ENCODE data around the gene RIC8A. TPM values are rescaled to one million over a fixed set of nuclear protein-coding genes. Genes with fewer than 3 reads are reported as not detected.

RIC8A gene
- total and polyA plus RNA-seq, 3 donors from 2014 or later = 104 to 132 (median 108) TPM

DNA sequence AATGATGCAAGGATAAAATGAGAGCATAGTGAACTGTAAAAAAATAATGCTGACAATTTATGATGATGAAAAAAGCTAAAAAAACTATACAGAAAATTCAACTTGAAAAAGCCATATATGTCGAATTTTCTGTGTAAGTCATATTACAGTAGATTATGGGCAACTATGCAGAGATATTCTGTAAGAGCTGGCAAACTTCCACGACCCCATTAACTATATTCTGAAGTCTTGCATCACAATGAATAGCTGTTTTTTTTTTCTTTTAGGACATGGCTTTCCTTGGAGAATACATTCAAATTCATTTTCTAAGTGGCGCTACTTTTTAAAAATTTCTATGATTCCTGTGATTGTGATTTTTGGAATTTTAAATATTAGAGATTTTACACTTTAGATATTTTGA, 47.7 kb downstream of the RIC8A start:
- no peak for TF ChIP-seq POLR2A (IDR thresholded peaks at IDR 0.05)
- TF ChIP-seq, protein P1, sequence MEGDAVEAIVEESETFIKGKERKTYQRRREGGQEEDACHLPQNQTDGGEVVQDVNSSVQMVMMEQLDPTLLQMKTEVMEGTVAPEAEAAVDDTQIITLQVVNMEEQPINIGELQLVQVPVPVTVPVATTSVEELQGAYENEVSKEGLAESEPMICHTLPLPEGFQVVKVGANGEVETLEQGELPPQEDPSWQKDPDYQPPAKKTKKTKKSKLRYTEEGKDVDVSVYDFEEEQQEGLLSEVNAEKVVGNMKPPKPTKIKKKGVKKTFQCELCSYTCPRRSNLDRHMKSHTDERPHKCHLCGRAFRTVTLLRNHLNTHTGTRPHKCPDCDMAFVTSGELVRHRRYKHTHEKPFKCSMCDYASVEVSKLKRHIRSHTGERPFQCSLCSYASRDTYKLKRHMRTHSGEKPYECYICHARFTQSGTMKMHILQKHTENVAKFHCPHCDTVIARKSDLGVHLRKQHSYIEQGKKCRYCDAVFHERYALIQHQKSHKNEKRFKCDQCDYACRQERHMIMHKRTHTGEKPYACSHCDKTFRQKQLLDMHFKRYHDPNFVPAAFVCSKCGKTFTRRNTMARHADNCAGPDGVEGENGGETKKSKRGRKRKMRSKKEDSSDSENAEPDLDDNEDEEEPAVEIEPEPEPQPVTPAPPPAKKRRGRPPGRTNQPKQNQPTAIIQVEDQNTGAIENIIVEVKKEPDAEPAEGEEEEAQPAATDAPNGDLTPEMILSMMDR (IDR thresholded peaks at IDR 0.05) = no peak
- DNase-seq = no peak
- H3K4me1 ChIP-seq = no peaks in the 10 kb centered on the region
- H3K27me3 ChIP-seq = no peaks in the 10 kb centered on the region
- no peak overlapping the region for H3K4me3 ChIP-seq
- intact Hi-C loops (cut with DNase I; ENCODE audit: low total_unique reads) = no loop called here
- H3K27ac ChIP-seq = no peak overlapping the region
- WGBS, 2 donors = 75% methylated on average over 3 of the region's 3 CpGs
- H3K9me3 ChIP-seq = no peaks in the 10 kb centered on the region
- no peaks in the 10 kb centered on the region for H3K36me3 ChIP-seq (ENCODE audit: low read depth, missing control alignments)

DNA sequence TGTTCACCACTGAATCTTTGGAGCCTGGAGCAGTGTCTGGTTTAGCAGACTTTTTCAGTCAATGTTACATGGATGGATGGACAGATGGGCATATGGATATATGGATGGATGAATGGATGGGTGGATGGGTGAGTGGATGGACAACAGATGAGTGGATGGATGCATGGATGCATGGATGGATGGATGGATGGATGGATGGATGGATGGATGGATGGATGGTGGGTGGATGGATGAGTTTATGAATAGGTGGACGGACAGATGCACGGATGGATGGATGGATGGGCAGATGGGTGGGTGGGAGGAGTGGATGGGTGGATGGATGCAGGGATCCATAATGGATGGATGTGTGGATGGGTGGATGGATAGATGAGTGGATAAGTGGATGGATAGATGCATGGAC, 48.3 kb downstream of the RIC8A start:
- H3K4me3 ChIP-seq = no peak overlapping the region
- H3K9me3 ChIP-seq = no peaks in the 10 kb centered on the region
- H3K27ac ChIP-seq = no peak overlapping the region
- intact Hi-C loops (cut with DNase I; ENCODE audit: low total_unique reads) = no loop called here
- TF ChIP-seq POLR2A (IDR thresholded peaks at IDR 0.05) = no peak
- no peaks in the 10 kb centered on the region for H3K36me3 ChIP-seq (ENCODE audit: low read depth, missing control alignments)
- DNase-seq = no peak
- H3K4me1 ChIP-seq = no peaks in the 10 kb centered on the region
- no peaks in the 10 kb centered on the region for H3K27me3 ChIP-seq
- WGBS, 2 donors = 94 to 96% methylated on average over 2 of the region's 2 CpGs

DNA sequence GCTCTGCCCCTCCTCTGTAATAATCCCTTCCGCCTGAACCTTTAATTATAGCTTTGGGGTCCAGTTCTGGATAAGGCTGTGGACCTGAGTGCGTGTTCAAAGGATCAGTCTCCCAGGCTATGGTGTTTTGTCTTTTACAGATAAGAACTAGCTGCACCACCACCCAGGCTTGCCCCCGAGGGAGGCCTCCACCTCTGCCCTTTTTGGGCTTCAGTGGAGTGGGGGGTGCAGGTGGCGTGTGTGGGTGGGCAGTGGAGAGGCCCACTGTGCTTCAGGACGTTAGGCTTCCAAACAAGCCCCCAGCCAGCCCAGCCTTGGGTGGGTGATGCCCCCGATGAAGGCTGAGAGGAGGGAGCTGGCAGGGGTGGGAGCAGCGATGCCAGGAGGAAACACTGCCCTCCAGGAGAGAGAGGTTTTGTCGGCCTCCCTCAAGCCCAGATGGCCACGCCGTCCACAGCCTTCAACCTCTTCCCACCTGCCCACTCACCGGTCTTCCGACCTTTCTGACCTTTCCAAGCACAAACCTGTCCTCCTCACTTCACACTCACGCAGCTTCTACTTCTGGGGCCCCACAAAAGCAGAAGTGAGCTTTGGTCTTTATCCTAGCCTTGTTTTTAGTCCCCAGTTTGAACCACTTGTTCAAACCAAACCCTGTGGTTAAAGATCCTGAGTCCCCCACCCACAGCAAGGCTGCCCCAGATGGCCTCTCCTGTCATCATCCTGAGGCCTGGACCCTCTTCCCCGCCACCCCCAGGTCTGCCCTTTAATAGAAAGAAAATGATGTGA, 49.6 kb downstream of the RIC8A start:
- 80 to 82% methylated on average over 10 to 14 of the region's 14 CpGs for WGBS, 2 donors
- intact Hi-C loops (cut with DNase I; ENCODE audit: low total_unique reads) = no loop called here

DNA sequence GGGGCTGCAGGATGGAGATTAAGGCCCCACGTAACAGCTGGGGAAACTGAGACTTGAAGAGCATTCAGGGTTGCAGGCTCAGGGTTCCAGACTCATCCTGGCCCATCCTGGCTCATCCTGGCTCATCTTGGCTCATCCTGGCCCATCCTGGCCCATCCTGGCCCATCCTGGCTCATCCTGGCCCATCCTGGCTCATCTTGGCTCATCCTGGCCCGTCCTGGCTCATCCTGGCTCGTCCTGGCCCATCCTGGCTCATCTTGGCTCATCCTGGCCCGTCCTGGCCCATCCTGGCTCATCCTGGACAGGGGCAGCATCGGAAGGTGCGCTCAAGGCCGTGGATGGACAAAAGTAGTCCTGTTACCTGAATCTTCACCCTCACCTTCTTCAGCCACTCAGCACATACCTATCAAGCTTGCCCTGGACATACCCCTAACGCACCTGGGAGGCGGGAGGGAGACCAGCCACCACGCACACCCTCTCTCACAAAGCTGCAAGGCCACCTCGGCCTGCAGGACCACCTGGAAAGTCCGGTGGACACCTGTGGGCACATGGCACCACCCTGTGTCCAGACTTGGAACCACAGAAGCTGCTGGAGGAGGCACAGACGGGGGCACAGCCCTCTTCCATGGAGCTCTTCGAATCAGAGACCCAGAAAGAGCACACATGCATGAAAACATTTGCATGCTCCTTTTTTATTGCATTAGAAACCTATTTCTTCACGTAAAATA, 50.4 kb downstream of the RIC8A start:
- no peak overlapping the region for H3K27ac ChIP-seq
- intact Hi-C loops (cut with DNase I; ENCODE audit: low total_unique reads) = no loop called here
- 83 to 84% methylated on average over 15 of the region's 15 CpGs for WGBS, 2 donors

More for the DNA sequence above, 49.6 kb downstream of the RIC8A start:
- Histone ChIP-seq H3K9me3 (no peaks in the 10 kb centered on the region), H3K36me3 (ENCODE audit: low read depth, missing control alignments) (no peaks in the 10 kb centered on the region), H3K27ac (no peak overlapping the region), H3K27me3 (no peaks in the 10 kb centered on the region), H3K4me1 (no peaks in the 10 kb centered on the region), H3K4me3 (no peak overlapping the region)
- TF ChIP-seq POLR2A (IDR thresholded peaks at IDR 0.05) = no peak
- TF ChIP-seq, protein P1 (IDR thresholded peaks at IDR 0.05) = no peak
- DNase-seq = no peak

DNA sequence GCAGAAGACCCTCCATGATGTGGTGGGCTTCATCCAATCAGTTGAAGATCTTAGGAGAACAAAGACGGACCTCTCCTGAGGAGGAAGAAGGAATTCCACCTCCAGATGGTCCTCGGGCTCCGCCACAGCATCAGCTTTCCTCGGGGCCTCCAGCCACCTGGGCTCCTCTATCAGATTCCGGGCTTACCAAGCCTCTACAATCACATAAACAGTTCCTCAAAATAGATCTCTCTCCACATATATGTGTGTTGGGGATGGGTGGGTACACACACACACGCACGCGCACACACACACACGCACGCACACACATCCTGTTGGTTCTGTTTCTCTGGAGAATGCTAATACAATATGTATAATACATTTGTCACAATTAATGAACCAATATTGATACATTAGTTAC, 51.9 kb downstream of the RIC8A start:
- WGBS, 2 donors = 79 to 84% methylated on average over 10 of the region's 10 CpGs
- Histone ChIP-seq H3K27ac (no peak overlapping the region), H3K4me3 (no peak overlapping the region), H3K4me1 (no peaks in the 10 kb centered on the region), H3K27me3 (no peaks in the 10 kb centered on the region), H3K36me3 (ENCODE audit: low read depth, missing control alignments) (no peaks in the 10 kb centered on the region), H3K9me3 (no peaks in the 10 kb centered on the region)
- no peak for TF ChIP-seq POLR2A (IDR thresholded peaks at IDR 0.05)
- TF ChIP-seq, protein P1 (IDR thresholded peaks at IDR 0.05) = no peak
- intact Hi-C loops (cut with DNase I; ENCODE audit: low total_unique reads) = no loop called here
- DNase-seq = no peak

More for the DNA sequence above, 50.4 kb downstream of the RIC8A start:
- H3K9me3 ChIP-seq = no peaks in the 10 kb centered on the region
- H3K27me3 ChIP-seq = no peaks in the 10 kb centered on the region
- no peak overlapping the region for H3K4me3 ChIP-seq
- H3K36me3 ChIP-seq (ENCODE audit: low read depth, missing control alignments) = no peaks in the 10 kb centered on the region
- no peak for TF ChIP-seq POLR2A (IDR thresholded peaks at IDR 0.05)
- TF ChIP-seq, protein P1 (IDR thresholded peaks at IDR 0.05) = no peak
- no peaks in the 10 kb centered on the region for H3K4me1 ChIP-seq
- DNase-seq = no peak
